CD4-positive, alpha-beta T cell (primary cell): ENCODE results near the gene MIER3. TPM values are rescaled to one million over a fixed set of nuclear protein-coding genes. Genes with fewer than 3 reads are reported as not detected.

ENCODE experiments used
- ATAC-seq: fragments of 200-7000 bp; cut with Tn5 transposase; one replicate; pipeline ENCODE4 v1.10.0; 2022; ENCODE audit warnings: mild to moderate bottlenecking; ENCODE audit not compliant: poor library complexity
- CTCF ChIA-PET: fragments of 350-600 bp; sonication (Branson Sonifier 250); formaldehyde crosslinking; loops from one replicate; lab custom pipeline; 2021; ENCODE audit warnings: antibody characterized with exemption, inconsistent platforms; lab: Charles Lee
- POLR2A ChIA-PET: fragments of 350-600 bp; sonication (Branson Sonifier 250); formaldehyde crosslinking; loops from one replicate; lab custom pipeline; 2021; ENCODE audit warnings: antibody characterized with exemption, inconsistent platforms; lab: Charles Lee
- DNase-seq, 14 experiments: peaks; one replicate each; pipeline ENCODE4 v3.0.0-alpha.2; 2013 to 2020; ENCODE audit warnings: mixed read lengths in 2 of 14
- H3K27ac ChIP-seq, 2 donors: one replicate each; pipeline versions ENCODE4 v1.5.1 to v1.7.0; 2013; ENCODE audit warnings: low read length in 2 of 2, low read depth in 1 of 2, mild to moderate bottlenecking in 1 of 2
- H3K27me3 ChIP-seq, 2 experiments: 1 replicate in 1 of 2; 2 replicates in 1 of 2; pipeline versions ENCODE4 v1.6.1 to v1.7.0; 2013; ENCODE audit warnings: low read length in 2 of 2, control low read depth in 1 of 2, mild to moderate bottlenecking in 1 of 2, moderate library complexity in 1 of 2; ENCODE audit not compliant: insufficient read depth in 2 of 2, control insufficient read depth in 1 of 2
- H3K36me3 ChIP-seq: one replicate; pipeline ENCODE4 v1.6.1; 2013; ENCODE audit warnings: low read length, control low read depth; ENCODE audit not compliant: insufficient read depth
- H3K4me1 ChIP-seq: one replicate; pipeline ENCODE4 v1.6.1; 2013; ENCODE audit warnings: low read length, control low read depth; ENCODE audit not compliant: insufficient read depth
- H3K4me3 ChIP-seq: one replicate; pipeline ENCODE4 v1.5.1; 2013; ENCODE audit warnings: mild to moderate bottlenecking, low read length, moderate library complexity
- H3K9me3 ChIP-seq, 2 experiments: 1 replicate in 1 of 2; 2 replicates in 1 of 2; pipeline versions ENCODE4 v1.6.1 to v1.7.0; 2013; ENCODE audit warnings: low read length in 2 of 2, mild to moderate bottlenecking in 2 of 2, control low read depth in 1 of 2, moderate library complexity in 1 of 2; ENCODE audit not compliant: control insufficient read depth in 1 of 2, insufficient read depth in 1 of 2
- H3K27ac Mint-ChIP-seq: one replicate; pipeline ENCODE4 v1.8.0; 2020; ENCODE audit warnings: mixed read lengths
- H3K27me3 Mint-ChIP-seq: one replicate; pipeline ENCODE4 v1.8.0; 2021; ENCODE audit warnings: mixed read lengths
- H3K36me3 Mint-ChIP-seq: one replicate; pipeline ENCODE4 v1.8.0; 2021; ENCODE audit warnings: low read depth, mixed read lengths
- H3K4me1 Mint-ChIP-seq: one replicate; pipeline ENCODE4 v1.8.0; 2021; ENCODE audit warnings: low read depth, mixed read lengths
- H3K4me3 Mint-ChIP-seq: one replicate; pipeline ENCODE4 v1.8.0; 2020; ENCODE audit warnings: mild to moderate bottlenecking, mixed read lengths
- H3K9me3 Mint-ChIP-seq: one replicate; pipeline ENCODE4 v1.8.0; 2020; ENCODE audit warnings: mixed read lengths
- intact Hi-C, 2 experiments: fragments of 100-400 bp; cut with DNase I in 1 of 2; cut with micrococcal nuclease in 1 of 2; formaldehyde crosslinking; loops; one replicate each; pipeline versions ENCODE4 v1.15.1 to v1.9.0; 2023 to 2025; cut with DNase I, micrococcal nuclease
- total RNA-seq, 174 experiments: library from RNA in 2 of 174; stranded (reverse) in 2 of 174; gene quantifications; one replicate each; pipeline ENCODE4 v1.2.3 and lab custom pipeline; 2021 to 2026
- TF ChIP-seq, protein P1 (sequence below): fragments of 200-600 bp; IDR thresholded peaks from one replicate; pipeline ENCODE4 v1.8.0; 2022; ENCODE audit warnings: antibody characterized with exemption, mild to moderate bottlenecking

The MIER3 gene
- total RNA-seq, 2 experiments from 2014 or later: 25.9 to 26.1 TPM

DNA sequence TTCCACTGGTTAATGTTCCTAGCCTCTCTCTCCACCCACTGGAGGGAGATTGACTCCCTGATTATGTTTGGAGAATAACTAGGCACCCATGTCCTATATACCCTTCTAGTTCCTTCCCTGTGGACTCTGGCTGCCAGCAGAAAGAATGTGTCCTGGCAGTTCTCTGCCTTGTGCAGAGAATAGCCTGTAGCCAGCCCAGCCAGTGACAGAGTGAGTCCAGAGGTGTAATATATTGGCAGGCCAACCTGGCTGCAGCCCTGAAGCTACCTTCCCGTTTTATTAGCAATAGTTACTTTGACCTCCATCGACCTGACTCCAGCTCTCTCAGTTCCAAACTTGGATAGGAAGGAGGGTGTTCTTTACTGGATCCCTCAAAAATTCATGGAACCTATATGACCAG, 34.4 kb downstream of the MIER3 start:
- no peaks in the 10 kb centered on the region for H3K9me3 ChIP-seq
- TF ChIP-seq, protein P1, sequence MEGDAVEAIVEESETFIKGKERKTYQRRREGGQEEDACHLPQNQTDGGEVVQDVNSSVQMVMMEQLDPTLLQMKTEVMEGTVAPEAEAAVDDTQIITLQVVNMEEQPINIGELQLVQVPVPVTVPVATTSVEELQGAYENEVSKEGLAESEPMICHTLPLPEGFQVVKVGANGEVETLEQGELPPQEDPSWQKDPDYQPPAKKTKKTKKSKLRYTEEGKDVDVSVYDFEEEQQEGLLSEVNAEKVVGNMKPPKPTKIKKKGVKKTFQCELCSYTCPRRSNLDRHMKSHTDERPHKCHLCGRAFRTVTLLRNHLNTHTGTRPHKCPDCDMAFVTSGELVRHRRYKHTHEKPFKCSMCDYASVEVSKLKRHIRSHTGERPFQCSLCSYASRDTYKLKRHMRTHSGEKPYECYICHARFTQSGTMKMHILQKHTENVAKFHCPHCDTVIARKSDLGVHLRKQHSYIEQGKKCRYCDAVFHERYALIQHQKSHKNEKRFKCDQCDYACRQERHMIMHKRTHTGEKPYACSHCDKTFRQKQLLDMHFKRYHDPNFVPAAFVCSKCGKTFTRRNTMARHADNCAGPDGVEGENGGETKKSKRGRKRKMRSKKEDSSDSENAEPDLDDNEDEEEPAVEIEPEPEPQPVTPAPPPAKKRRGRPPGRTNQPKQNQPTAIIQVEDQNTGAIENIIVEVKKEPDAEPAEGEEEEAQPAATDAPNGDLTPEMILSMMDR: no peak
- peaks cover 3% of the 10 kb centered on the region for H3K36me3 ChIP-seq
- Mint-ChIP-seq H3K4me1 (no peaks in the 10 kb centered on the region), H3K27me3 (no peaks in the 10 kb centered on the region), H3K4me3 (no peak overlapping the region), H3K9me3 (no peaks in the 10 kb centered on the region), H3K36me3 (peaks cover 19% of the 10 kb centered on the region), H3K27ac (no peak overlapping the region)
- no peak overlapping the region for H3K4me3 ChIP-seq
- DNase-seq: no peak
- ChIA-PET POLR2A (interaction anchor here (0.9 kb wide), 1 partner anchor 33 kb away, joined by 3 read pairs; no protein-coding TSS in a partner anchor), CTCF (no interaction called here)
- no peaks in the 10 kb centered on the region for H3K27me3 ChIP-seq
- no peaks in the 10 kb centered on the region for H3K4me1 ChIP-seq
- intact Hi-C loops: no loop called here
- no peak for ATAC-seq
- no peak overlapping the region for H3K27ac ChIP-seq

DNA sequence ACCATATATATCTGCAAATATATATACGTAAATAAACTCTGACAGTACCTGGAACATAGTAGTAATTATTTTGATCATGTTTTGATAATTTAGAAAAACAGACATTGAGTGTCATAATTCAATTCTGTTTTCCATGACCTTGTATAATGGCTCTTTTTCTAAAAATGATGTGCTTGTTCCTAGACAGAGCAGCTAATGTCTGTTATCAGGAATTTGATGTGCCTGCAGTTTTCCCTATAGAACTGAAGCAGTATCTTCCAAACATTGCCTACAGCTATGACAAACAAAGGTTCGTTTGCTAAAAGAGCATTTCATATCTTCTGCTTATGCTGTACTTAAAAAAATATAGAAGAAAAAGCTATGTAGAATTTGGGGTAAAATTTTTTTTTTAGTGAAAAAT, 37.2 kb downstream of the MIER3 start:
- Mint-ChIP-seq H3K36me3 (peaks cover 15% of the 10 kb centered on the region), H3K4me1 (peaks cover 14% of the 10 kb centered on the region), H3K4me3 (no peak overlapping the region), H3K27me3 (no peaks in the 10 kb centered on the region), H3K9me3 (no peaks in the 10 kb centered on the region), H3K27ac (no peak overlapping the region)
- H3K27ac ChIP-seq: no peak overlapping the region
- CTCF ChIA-PET: no interaction called here
- no peaks in the 10 kb centered on the region for H3K9me3 ChIP-seq
- no peak for DNase-seq
- ATAC-seq: no peak
- no peaks in the 10 kb centered on the region for H3K27me3 ChIP-seq
- H3K4me1 ChIP-seq: peaks cover 9% of the 10 kb centered on the region
- H3K4me3 ChIP-seq: no peak overlapping the region
- POLR2A ChIA-PET: interaction anchor here (0.7 kb wide), 1 partner anchor 18 kb away, joined by 3 read pairs; no protein-coding TSS in a partner anchor
- intact Hi-C loops: no loop called here
- H3K36me3 ChIP-seq: no peaks in the 10 kb centered on the region
- TF ChIP-seq, protein P1: no peak

DNA sequence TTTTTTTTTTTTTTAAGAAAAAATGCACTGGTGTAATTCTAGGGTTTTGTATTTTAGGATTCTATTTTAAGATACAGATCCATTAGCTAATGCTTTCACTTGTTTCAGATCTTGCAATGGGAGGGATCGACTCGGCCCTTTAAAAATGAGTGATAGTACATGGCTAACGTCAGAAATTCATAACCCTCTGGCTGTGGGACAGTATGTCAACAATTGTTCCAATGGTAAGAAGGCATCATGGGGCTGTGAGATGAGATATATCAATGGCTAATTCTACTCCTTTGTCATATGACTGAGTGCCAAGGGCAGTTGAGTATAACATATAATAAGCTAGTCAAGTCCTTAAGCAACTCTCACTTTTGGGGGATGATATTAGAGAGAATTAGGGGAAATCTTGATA, 38.2 kb downstream of the MIER3 start:
- no peak overlapping the region for H3K4me3 ChIP-seq
- TF ChIP-seq, protein P1: no peak
- no peaks in the 10 kb centered on the region for H3K27me3 ChIP-seq
- Mint-ChIP-seq H3K4me1 (peaks cover 19% of the 10 kb centered on the region), H3K27ac (no peak overlapping the region), H3K9me3 (no peaks in the 10 kb centered on the region), H3K27me3 (no peaks in the 10 kb centered on the region), H3K36me3 (peaks cover 20% of the 10 kb centered on the region), H3K4me3 (no peak overlapping the region)
- H3K4me1 ChIP-seq: peaks cover 15% of the 10 kb centered on the region
- H3K27ac ChIP-seq: no peak overlapping the region
- intact Hi-C loops: no loop called here
- ChIA-PET CTCF (no interaction called here), POLR2A (no interaction called here)
- DNase-seq (no peak), ATAC-seq (no peak)
- no peaks in the 10 kb centered on the region for H3K9me3 ChIP-seq
- H3K36me3 ChIP-seq: no peaks in the 10 kb centered on the region
